H1 (cell line): ENCODE data around the gene BAK1. TPM values are rescaled to one million over a fixed set of nuclear protein-coding genes. Genes with fewer than 3 reads are reported as not detected.

Source experiments
- ASH2L ChIP-seq: fragments of 200-600, 300-600 bp; sonication (generic); IDR thresholded peaks from one replicate; pipeline ENCODE4 v1.7.1; 2017; ENCODE audit warnings: low read length
- BCL11A ChIP-seq, 2 experiments: IDR thresholded peaks; one replicate each; pipeline ENCODE4 v1.6.1; 2011; ENCODE audit warnings: low read depth in 2 of 2, low read length in 2 of 2, mild to moderate bottlenecking in 2 of 2
- CHD7 ChIP-seq: fragments of 300-600 bp; sonication (generic); IDR thresholded peaks from 2 replicates; pipeline ENCODE4 v1.7.1; 2012; ENCODE audit warnings: low read length, moderate library complexity, mild to moderate bottlenecking, inconsistent platforms; ENCODE audit not compliant: insufficient replicate concordance
- CTBP2 ChIP-seq: IDR thresholded peaks from 2 replicates; pipeline ENCODE4 v1.7.0; 2011; ENCODE audit warnings: borderline replicate concordance, mild to moderate bottlenecking, moderate library complexity, mixed read lengths, low read length; ENCODE audit not compliant: insufficient read depth, insufficient read length
- NANOG ChIP-seq: IDR thresholded peaks from 2 replicates; pipeline ENCODE4 v1.6.1; 2011; ENCODE audit warnings: low read length, low read depth, mild to moderate bottlenecking, inconsistent platforms; ENCODE audit not compliant: insufficient read depth, poor library complexity, severe bottlenecking
- PHF8 ChIP-seq: fragments of 200-600 bp; sonication (generic); conservative IDR thresholded peaks from 2 replicates; pipeline ENCODE4 v1.7.1; 2012; ENCODE audit warnings: low read depth, mild to moderate bottlenecking, inconsistent platforms, low read length, moderate library complexity
- POLR2AphosphoS5 ChIP-seq: IDR thresholded peaks from 2 replicates; pipeline ENCODE4 v1.6.1; 2011; ENCODE audit warnings: low read depth, low read length
- RAD21 ChIP-seq, 2 experiments: IDR thresholded peaks in 1 of 2; conservative IDR thresholded peaks in 1 of 2; 2 replicates each; pipeline ENCODE4 v1.6.1; 2011; ENCODE audit warnings: low read depth in 2 of 2, low read length in 2 of 2, improper control_type of control experiment in 1 of 2, inconsistent platforms in 1 of 2, mild to moderate bottlenecking in 1 of 2, moderate library complexity in 1 of 2
- RFX5 ChIP-seq: IDR thresholded peaks from 2 replicates; pipeline ENCODE4 v1.6.1; 2011; ENCODE audit warnings: low read depth, low read length, improper control_type of control experiment, borderline replicate concordance
- SP2 ChIP-seq: IDR thresholded peaks from 2 replicates; pipeline ENCODE4 v1.6.1; 2012; ENCODE audit warnings: mild to moderate bottlenecking, low read length, inconsistent platforms
- SRF ChIP-seq: IDR thresholded peaks from 2 replicates; pipeline ENCODE4 v1.6.1; 2011; ENCODE audit warnings: mild to moderate bottlenecking, low read depth, low read length, moderate library complexity
- TCF12 ChIP-seq: IDR thresholded peaks from 2 replicates; pipeline ENCODE4 v1.6.1; 2011; ENCODE audit warnings: low read depth, mild to moderate bottlenecking, low read length
- polyA plus RNA-seq, 7 experiments: library from polyadenylated mRNA; depleted of rRNA in 3 of 7; stranded (reverse) in 5 of 7; unstranded in 2 of 7; fragments of >200 nt in 5 of 7; fragments of 200-250 nt in 2 of 7; gene quantifications; 1 replicate in 5 of 7; 2 replicates in 1 of 7; 4 replicates in 1 of 7; pipeline versions ENCODE4 v1.2.1 to v1.2.3, GENCODE V29; 2011 to 2013; ENCODE audit warnings: missing spikeins in 2 of 7, mixed read lengths in 2 of 7
- total RNA-seq: library from RNA; stranded (reverse); fragmentation: NEBNext Ultra II Directional; extraction: Animal tissue kit (Norgen Biotek cat#: 25700); gene quantifications from 2 replicates; pipeline ENCODE4 v1.2.1, GENCODE V29; 2021

The BAK1 gene
- total and polyA plus RNA-seq, 2 of the 8 experiments (the other 6 are each of a cell fraction or from before 2014, with no cell fraction given): 43.3 to 43.4 TPM

- TF ChIP-seq CHD7 (no peak), SRF (no peak), TCF12 (no peak), NANOG (no peak), SP2 (no peak), ASH2L (no peak), PHF8 (no peak), CTBP2 (no peak), BCL11A (IDR thresholded peaks at IDR 0.05; ENCODE audit: low read depth in 2 of 2, low read length in 2 of 2) (no peak), RAD21 (IDR thresholded peaks at IDR 0.05 in 1 of 2, conservative IDR thresholded peaks at IDR 0.05 in 1 of 2; ENCODE audit: low read depth in 2 of 2, low read length in 2 of 2) (no peak), POLR2AphosphoS5 (no peak), RFX5 (no peak)
Observed at GRCh38 chr6:33552252-33552651, 27.8 kb downstream of the BAK1 start (continued).
